A549 (cell line): ENCODE measurements around the gene THBS3. TPM values are rescaled to one million over a fixed set of nuclear protein-coding genes. Genes with fewer than 3 reads are reported as not detected.
"Not testable (repeated sequence)": the region's sequence is repeated elsewhere in the genome, so short reads cannot be mapped to it uniquely, and the experiment has no call there.

ENCODE experiments used
- ATAC-seq, 2 experiments: fragments of 200-7000 bp in 1 of 2; fragments of >200 bp in 1 of 2; cut with Nextera tagmentation in 1 of 2; cut with Tn5 transposase in 1 of 2; 3 replicates each; pipeline versions ENCODE4 v1.8.0 to v1.9.1; 2018 to 2020; ENCODE audit warnings: mild to moderate bottlenecking in 1 of 2, moderate library complexity in 1 of 2
- CTCF ChIA-PET: fragments of 300-600 bp; sonication (Branson Sonifier 250); formaldehyde crosslinking; extraction: SDS; loops from one replicate; lab custom pipeline; 2021; ENCODE audit warnings: antibody characterized with exemption, inconsistent platforms; lab: Yijun Ruan, JAX
- POLR2A ChIA-PET: fragments of 350-600 bp; formaldehyde crosslinking; extraction: SDS; loops from one replicate; lab custom pipeline; 2021; ENCODE audit warnings: antibody characterized with exemption, inconsistent platforms; lab: Yijun Ruan, JAX
- DNase-seq, 2 experiments: peaks; one replicate each; pipeline versions ENCODE4 v3.0.0 to v3.0.0-alpha.2; 2011 to 2016; ENCODE audit warnings: low read depth in 1 of 2, low spot score in 1 of 2
- FAIRE-seq: peaks from 2 replicates; lab custom pipeline; 2011; peaks lifted over from hg19 to GRCh38; lab: Jason Lieb, UNC
- H3K27ac ChIP-seq, 2 experiments: fragments of >200 bp; sonication (Bioruptor Twin); formaldehyde crosslinking; 3 replicates each; pipeline ENCODE4 v1.5.1; 2016 to 2017
- H3K4me1 ChIP-seq: fragments of >200 bp; sonication (Bioruptor Twin); formaldehyde crosslinking; 3 replicates; pipeline ENCODE4 v1.6.1; 2016
- H3K4me2 ChIP-seq: fragments of >200 bp; sonication (Bioruptor Twin); formaldehyde crosslinking; 3 replicates; pipeline ENCODE4 v1.6.1; 2016
- H3K4me3 ChIP-seq: fragments of >200 bp; sonication (Bioruptor Twin); formaldehyde crosslinking; 3 replicates; pipeline ENCODE4 v1.5.1; 2016
- H3K9me3 ChIP-seq: fragments of >200 bp; sonication (Bioruptor Twin); formaldehyde crosslinking; 3 replicates; pipeline ENCODE4 v1.6.1; 2016
- CEBPB ChIP-seq, 2 experiments: fragments of >200 bp in 1 of 2; sonication (Bioruptor Twin) in 1 of 2; formaldehyde crosslinking in 1 of 2; IDR thresholded peaks; 2 replicates each; pipeline ENCODE4 v1.6.1; 2012 to 2016
- FOXS1 ChIP-seq: fragments of 250-450 bp; sonication (Bioruptor Pico); IDR thresholded peaks from 2 replicates; pipeline ENCODE4 v1.5.0; 2020; ENCODE audit warnings: mild to moderate bottlenecking, moderate library complexity
- GATA3 ChIP-seq: IDR thresholded peaks from 2 replicates; pipeline ENCODE4 v1.6.1; 2012; ENCODE audit warnings: borderline replicate concordance
- HDAC2 ChIP-seq: fragments of 200-600 bp; sonication (generic); IDR thresholded peaks from 2 replicates; pipeline ENCODE4 v1.6.1; 2016
- HOXB13 ChIP-seq: fragments of 250-450 bp; sonication (Bioruptor Pico); IDR thresholded peaks from 2 replicates; pipeline ENCODE4 v1.5.0; 2020; ENCODE audit warnings: low read depth, mild to moderate bottlenecking, moderate library complexity
- JUN ChIP-seq, 2 experiments: fragments of >200 bp; sonication (Bioruptor Twin); formaldehyde crosslinking; IDR thresholded peaks; 2 replicates in 1 of 2; 3 replicates in 1 of 2; pipeline ENCODE4 v1.6.1; 2016 to 2017
- MYC ChIP-seq: IDR thresholded peaks from 2 replicates; pipeline ENCODE4 v1.6.1; 2012; ENCODE audit warnings: mild to moderate bottlenecking, inconsistent platforms, low read length, improper control_type of control experiment, borderline replicate concordance
- RNF2 ChIP-seq: fragments of 200-600 bp; sonication (generic); IDR thresholded peaks from 2 replicates; pipeline ENCODE4 v1.6.1; 2016; ENCODE audit warnings: low read depth, mild to moderate bottlenecking, antibody characterized with exemption, moderate library complexity, borderline replicate concordance
- SMC3 ChIP-seq: fragments of >200 bp; sonication (Bioruptor Twin); formaldehyde crosslinking; IDR thresholded peaks from 3 replicates; pipeline ENCODE4 v1.6.1; 2018; ENCODE audit warnings: inconsistent platforms
- TFCP2L1 ChIP-seq: fragments of 250-450 bp; sonication (Bioruptor Pico); IDR thresholded peaks from 2 replicates; pipeline ENCODE4 v1.5.0; 2021; ENCODE audit warnings: mild to moderate bottlenecking
- ZC3H11A ChIP-seq: fragments of 450-650 bp; IDR thresholded peaks from 2 replicates; pipeline ENCODE4 v1.6.1; 2014; ENCODE audit warnings: antibody characterized with exemption, mild to moderate bottlenecking
- ZFP36 ChIP-seq: fragments of 450-650 bp; IDR thresholded peaks from 2 replicates; pipeline ENCODE4 v1.6.1; 2014; ENCODE audit warnings: borderline replicate concordance; ENCODE audit not compliant: partially characterized antibody
- WGBS: methylation state at CpG from one replicate; pipeline ENCODE4 v1.1.6; 2017; ENCODE audit errors: missing lambda C conversion rate; 5-methylcytosine and 5-hydroxymethylcytosine counted together
- polyA plus RNA-seq, 4 experiments: library from polyadenylated mRNA; depleted of rRNA in 3 of 4; stranded (reverse); fragments of >200 nt; fragmentation: RNase III in 1 of 4; extraction: RNeasy Plus Mini Kit Qiagen cat#74134 plus additional on column Dnase treatment in 1 of 4; gene quantifications; 2 replicates in 3 of 4; 3 replicates in 1 of 4; pipeline ENCODE4 v1.2.3, GENCODE V29; 2011 to 2017
- TF ChIP-seq, protein P1 (sequence below): fragments of >200 bp; sonication (Bioruptor Twin); formaldehyde crosslinking; IDR thresholded peaks from 3 replicates; pipeline ENCODE4 v1.6.1; 2016
- TF ChIP-seq, protein P2 (sequence below): fragments of >200 bp; sonication (Bioruptor Twin); formaldehyde crosslinking; IDR thresholded peaks from 3 replicates; pipeline ENCODE4 v1.5.1; 2016

THBS3 gene
- polyA plus RNA-seq, 2 of the 4 experiments (the other 2 are of a cell fraction): 12.1 to 13.8 TPM

DNA sequence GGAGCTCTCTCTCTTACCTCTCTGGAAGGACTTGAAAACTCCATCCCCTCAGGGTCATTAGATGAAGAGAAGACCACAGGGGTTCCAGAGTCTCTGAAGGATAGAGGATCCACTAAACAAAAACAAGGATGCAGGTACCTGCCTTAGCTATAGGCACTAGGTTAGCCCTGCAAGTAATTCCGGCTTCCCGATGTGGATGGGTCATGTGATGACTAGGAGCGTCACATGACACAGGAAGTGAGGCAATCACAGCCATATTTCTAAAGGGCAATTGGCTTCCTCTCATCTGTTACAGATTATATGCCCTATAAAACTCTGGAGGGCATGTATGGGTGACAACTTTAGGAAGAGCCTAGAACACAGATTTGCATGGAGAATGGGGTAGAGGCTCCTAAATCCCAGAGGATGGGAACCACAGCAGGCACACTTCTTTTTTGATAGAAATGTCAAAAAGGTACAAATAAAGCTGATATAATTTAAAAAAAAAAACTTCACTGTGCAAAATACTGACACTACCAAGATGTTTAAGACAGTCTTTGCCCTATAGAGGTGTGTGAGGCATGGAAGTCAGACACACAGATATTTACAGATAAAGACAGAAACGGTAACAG, 33.5 kb upstream of the THBS3 start (continued):
- TF ChIP-seq, protein P1, sequence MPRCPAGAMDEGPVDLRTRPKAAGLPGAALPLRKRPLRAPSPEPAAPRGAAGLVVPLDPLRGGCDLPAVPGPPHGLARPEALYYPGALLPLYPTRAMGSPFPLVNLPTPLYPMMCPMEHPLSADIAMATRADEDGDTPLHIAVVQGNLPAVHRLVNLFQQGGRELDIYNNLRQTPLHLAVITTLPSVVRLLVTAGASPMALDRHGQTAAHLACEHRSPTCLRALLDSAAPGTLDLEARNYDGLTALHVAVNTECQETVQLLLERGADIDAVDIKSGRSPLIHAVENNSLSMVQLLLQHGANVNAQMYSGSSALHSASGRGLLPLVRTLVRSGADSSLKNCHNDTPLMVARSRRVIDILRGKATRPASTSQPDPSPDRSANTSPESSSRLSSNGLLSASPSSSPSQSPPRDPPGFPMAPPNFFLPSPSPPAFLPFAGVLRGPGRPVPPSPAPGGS: no peak
- TF ChIP-seq FOXS1 (CRISPR knock-in tag) (no peak), ZFP36 (no peak), ZC3H11A (no peak), HOXB13 (CRISPR knock-in tag) (no peak), JUN (IDR thresholded peaks at IDR 0.05) (0 out of 5 replicates have a peak, but pooled peaks of 1 of the 2 experiments have one; percentile 27), MYC (no peak), RNF2 (no peak), TFCP2L1 (CRISPR knock-in tag) (no peak), GATA3 (no peak)

DNA sequence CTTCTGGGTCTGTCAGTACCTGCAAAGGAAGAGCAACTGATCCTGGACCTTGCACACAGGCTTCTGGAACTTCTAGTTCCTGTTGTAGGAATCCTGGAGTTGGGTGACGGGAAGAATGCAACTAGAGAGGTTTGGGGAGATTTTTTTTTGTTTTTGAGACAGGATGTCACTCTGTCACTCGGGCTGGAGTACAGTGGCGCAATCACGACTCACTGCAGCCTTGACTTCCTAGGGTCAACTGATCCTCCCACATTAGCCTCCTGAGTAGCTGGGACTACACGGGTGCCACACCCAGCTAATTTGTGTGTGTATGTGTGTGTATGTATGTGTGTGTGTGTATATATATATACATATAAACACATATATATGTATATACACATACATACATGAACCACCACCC, 28.8 kb upstream of the THBS3 start:
- TF ChIP-seq HOXB13 (CRISPR knock-in tag) (no peak), CEBPB (IDR thresholded peaks at IDR 0.05) (0 out of 4 replicates have a peak, but pooled peaks of 1 of the 2 experiments have one; percentile 16), SMC3 (no peak), GATA3 (no peak), HDAC2 (no peak)
- TF ChIP-seq, protein P2, sequence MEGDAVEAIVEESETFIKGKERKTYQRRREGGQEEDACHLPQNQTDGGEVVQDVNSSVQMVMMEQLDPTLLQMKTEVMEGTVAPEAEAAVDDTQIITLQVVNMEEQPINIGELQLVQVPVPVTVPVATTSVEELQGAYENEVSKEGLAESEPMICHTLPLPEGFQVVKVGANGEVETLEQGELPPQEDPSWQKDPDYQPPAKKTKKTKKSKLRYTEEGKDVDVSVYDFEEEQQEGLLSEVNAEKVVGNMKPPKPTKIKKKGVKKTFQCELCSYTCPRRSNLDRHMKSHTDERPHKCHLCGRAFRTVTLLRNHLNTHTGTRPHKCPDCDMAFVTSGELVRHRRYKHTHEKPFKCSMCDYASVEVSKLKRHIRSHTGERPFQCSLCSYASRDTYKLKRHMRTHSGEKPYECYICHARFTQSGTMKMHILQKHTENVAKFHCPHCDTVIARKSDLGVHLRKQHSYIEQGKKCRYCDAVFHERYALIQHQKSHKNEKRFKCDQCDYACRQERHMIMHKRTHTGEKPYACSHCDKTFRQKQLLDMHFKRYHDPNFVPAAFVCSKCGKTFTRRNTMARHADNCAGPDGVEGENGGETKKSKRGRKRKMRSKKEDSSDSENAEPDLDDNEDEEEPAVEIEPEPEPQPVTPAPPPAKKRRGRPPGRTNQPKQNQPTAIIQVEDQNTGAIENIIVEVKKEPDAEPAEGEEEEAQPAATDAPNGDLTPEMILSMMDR: no peak
- WGBS: 74% methylated on average over 5 of the region's 5 CpGs
- DNase-seq: no peak

DNA sequence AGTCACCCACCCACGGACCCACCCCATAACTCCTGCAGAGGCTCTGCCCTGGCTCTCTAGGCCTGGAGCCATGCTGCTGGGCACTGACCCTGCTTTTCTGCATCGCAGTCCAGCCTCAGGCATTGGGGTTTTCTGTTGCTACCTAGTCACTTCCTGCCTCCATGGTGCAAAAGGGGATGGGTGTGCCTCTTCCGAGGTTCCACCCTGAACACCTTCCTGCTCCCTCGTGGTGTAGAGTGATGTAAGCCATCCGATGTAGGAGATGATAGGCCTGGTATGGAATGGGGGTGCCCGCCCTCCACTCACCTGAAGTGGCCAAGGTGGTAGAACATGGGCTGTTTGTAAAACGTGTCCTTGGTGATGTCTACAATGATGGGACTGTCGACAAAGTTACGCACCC, 27.7 kb upstream of the THBS3 start:
- FAIRE-seq, H3K4me3 ChIP-seq, H3K9me3 ChIP-seq, POLR2A ChIA-PET, H3K4me2 ChIP-seq, H3K4me1 ChIP-seq, H3K27ac ChIP-seq, ATAC-seq, DNase-seq: not testable (repeated sequence)
- 91% methylated on average over 7 of the region's 9 CpGs for WGBS
- CTCF ChIA-PET: interaction anchor here (1.2 to 1.8 kb wide), 2 partner anchors 15 to 60 kb away, joined by 3 to 10 read pairs; no protein-coding TSS in a partner anchor

More for the DNA sequence above, 28.8 kb upstream of the THBS3 start:
- FAIRE-seq (no peak), ATAC-seq (no peak)
- no peaks in the 10 kb centered on the region for H3K9me3 ChIP-seq
- H3K4me3 ChIP-seq: no peak overlapping the region
- no peak overlapping the region for H3K4me2 ChIP-seq
- peaks cover 8% of the 10 kb centered on the region for H3K4me1 ChIP-seq
- H3K27ac ChIP-seq: no peak overlapping the region
- POLR2A ChIA-PET: no interaction called here
- CTCF ChIA-PET: interaction anchor here (1.0 to 1.8 kb wide), 3 partner anchors 8 to 61 kb away, joined by 3 to 10 read pairs (median 3); no protein-coding TSS in a partner anchor

DNA sequence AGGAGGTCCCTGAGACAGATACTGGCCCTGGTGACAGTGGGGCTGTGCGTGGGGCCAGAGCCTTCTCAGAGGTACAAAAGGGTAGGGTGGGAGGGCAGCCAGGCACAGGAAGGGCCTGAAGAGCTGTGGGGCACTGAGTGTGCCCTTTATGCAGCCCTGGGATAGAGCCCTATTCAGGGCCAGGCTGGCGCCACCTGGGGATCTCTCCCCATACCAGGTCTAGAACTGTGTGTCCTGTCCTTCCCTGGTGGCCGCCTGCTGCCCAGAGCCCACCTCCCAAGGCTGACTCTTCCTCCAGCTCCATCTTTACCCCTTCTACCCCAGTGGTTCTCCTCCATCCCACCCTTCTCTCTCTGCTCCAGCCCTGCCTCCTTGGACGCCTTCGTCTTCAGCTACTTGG, 25.8 kb upstream of the THBS3 start:
- H3K4me2 ChIP-seq, H3K4me1 ChIP-seq, POLR2A ChIA-PET, FAIRE-seq, CTCF ChIA-PET, H3K9me3 ChIP-seq, H3K27ac ChIP-seq, H3K4me3 ChIP-seq, DNase-seq: not testable (repeated sequence)
- WGBS: 75% methylated on average over 1 of the region's 5 CpGs
- peak; percentile 48 to 62; a peak in 3 of 6 replicates for ATAC-seq

DNA sequence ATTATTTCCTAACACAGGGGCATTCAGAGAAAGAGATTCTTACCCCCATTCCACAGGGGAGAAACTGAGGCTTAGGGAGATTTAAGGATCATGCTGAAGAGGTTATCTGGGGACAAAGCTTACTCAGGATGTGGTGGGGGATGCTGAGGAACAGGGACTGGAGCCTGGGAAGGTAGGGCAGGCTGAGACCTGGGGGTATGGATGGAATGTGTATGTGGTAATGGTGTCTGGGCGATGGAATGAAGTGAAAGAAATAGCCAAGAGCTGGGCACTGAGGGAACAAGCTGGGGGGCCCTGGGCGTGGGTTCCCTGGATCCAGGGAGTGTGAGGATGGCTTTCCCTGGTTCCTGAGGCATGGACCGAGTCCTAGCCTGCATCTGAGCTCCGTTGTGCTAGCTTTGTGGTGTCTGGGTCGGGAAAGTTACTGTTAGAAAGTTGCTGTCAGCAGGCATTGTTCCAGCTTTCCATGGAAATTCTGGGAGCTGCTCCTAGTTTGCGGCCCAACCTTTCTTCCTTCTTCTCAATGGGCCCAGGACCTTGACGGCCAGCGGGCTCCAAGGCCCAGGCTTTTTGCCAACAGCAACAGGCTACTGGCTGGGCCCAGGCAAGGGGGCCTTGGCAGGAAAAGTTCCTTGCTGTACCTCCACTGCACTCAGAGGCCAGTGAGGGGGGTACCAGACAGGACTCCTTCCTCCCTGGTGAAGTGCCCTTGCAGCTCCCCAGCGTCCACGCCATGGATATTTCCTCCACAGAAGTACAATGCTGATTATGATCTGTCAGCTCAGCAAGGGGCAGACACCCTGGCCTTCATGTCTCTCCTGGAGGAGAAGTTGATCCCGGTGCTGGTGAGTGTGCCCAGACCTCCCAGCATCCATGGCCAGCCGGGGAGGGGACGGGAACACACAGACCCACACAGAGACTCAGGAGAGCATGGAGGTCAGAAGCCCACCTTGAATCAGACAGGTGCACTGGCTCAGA, 24.6 kb upstream of the THBS3 start:
- DNase-seq, H3K4me1 ChIP-seq, H3K9me3 ChIP-seq, FAIRE-seq, H3K27ac ChIP-seq, POLR2A ChIA-PET, ATAC-seq, H3K4me3 ChIP-seq, H3K4me2 ChIP-seq: not testable (repeated sequence)
- CTCF ChIA-PET: interaction anchor here (0.7 to 2.0 kb wide), 3 partner anchors 18 to 38 kb away, joined by 3 to 5 read pairs (median 4); no protein-coding TSS in a partner anchor
- 80% methylated on average over 13 of the region's 13 CpGs for WGBS

DNA sequence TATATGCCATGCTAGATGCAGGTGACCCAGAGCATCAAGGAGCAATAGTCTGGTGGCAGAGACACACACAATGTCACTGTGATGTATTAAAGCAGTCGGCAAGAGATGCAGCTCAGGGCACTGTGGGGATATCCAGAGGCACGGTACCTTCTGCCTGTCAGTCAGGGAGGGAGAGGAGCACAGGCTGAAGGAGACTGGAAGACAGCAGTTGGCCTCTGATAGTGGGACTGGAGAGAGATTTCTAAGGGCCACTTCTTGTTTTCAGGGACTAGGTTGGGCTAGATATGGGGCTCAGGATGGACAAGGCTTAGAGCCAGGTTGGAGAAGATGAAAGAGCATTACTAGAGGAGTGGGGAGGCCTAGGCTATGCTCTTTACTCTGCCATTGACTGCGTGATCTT, 23.6 kb upstream of the THBS3 start:
- DNase-seq, H3K4me1 ChIP-seq, H3K4me2 ChIP-seq, FAIRE-seq, ATAC-seq, H3K4me3 ChIP-seq, H3K27ac ChIP-seq, H3K9me3 ChIP-seq: not testable (repeated sequence)
- ChIA-PET POLR2A (interaction anchor here (0.6 kb wide), 1 partner anchor 994 kb away, joined by 11 read pairs; no protein-coding TSS in a partner anchor), CTCF (interaction anchor here (0.7 to 2.0 kb wide), 3 partner anchors 19 to 37 kb away, joined by 3 to 5 read pairs (median 4); no protein-coding TSS in a partner anchor)
- WGBS: 85% methylated on average over 3 of the region's 3 CpGs
